Right lobe of liver (tissue), 4 donors: ENCODE measurements around the gene TRPC1.

Source experiments
- POLR2A ChIP-seq: fragments of 450-650 bp; IDR thresholded peaks from one replicate; pipeline ENCODE4 v1.6.1; 2017; ENCODE audit warnings: antibody characterized with exemption, mild to moderate bottlenecking
- TF ChIP-seq, protein P1 (sequence below), 4 donors: fragments of 200-600 bp in 3 of 4; fragments of 450-650 bp in 1 of 4; IDR thresholded peaks; one replicate each; pipeline versions ENCODE4 v1.5.1 to v1.8.0; 2016 to 2022; ENCODE audit warnings: antibody characterized with exemption in 4 of 4, mild to moderate bottlenecking in 2 of 4
- donor health status: DM: no; HTN: no; CAD: no.
- donor health status: DM: no; HTN: no; CAD: no.
- donor health status: DM: no; HTN: yes; CAD: no.

- TF ChIP-seq, protein P1, sequence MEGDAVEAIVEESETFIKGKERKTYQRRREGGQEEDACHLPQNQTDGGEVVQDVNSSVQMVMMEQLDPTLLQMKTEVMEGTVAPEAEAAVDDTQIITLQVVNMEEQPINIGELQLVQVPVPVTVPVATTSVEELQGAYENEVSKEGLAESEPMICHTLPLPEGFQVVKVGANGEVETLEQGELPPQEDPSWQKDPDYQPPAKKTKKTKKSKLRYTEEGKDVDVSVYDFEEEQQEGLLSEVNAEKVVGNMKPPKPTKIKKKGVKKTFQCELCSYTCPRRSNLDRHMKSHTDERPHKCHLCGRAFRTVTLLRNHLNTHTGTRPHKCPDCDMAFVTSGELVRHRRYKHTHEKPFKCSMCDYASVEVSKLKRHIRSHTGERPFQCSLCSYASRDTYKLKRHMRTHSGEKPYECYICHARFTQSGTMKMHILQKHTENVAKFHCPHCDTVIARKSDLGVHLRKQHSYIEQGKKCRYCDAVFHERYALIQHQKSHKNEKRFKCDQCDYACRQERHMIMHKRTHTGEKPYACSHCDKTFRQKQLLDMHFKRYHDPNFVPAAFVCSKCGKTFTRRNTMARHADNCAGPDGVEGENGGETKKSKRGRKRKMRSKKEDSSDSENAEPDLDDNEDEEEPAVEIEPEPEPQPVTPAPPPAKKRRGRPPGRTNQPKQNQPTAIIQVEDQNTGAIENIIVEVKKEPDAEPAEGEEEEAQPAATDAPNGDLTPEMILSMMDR (IDR thresholded peaks at IDR 0.05), result no peak
- TF ChIP-seq POLR2A, result no peak
These were observed 94.8 kb downstream of the TRPC1 start for GRCh38 chr3:142818651-142819050.
